Upper lobe of left lung (tissue), 4 donors: ENCODE measurements around the gene ZBTB9.

Source experiments
- EP300 ChIP-seq, 4 donors: sonication (generic); formaldehyde crosslinking; IDR thresholded peaks; one replicate each; pipeline ENCODE4 v1.5.1; 2017; ENCODE audit warnings: antibody characterized with exemption in 4 of 4, control low read depth in 2 of 4
- POLR2A ChIP-seq, 4 donors: fragments of 450-650 bp; IDR thresholded peaks; one replicate each; pipeline ENCODE4 v1.5.1; 2016 to 2017; ENCODE audit warnings: antibody characterized with exemption in 4 of 4, mild to moderate bottlenecking in 2 of 4
- POLR2AphosphoS5 ChIP-seq, 2 donors: sonication (generic); formaldehyde crosslinking; IDR thresholded peaks; one replicate each; pipeline ENCODE4 v1.5.1; 2017; ENCODE audit warnings: antibody characterized with exemption in 2 of 2

- TF ChIP-seq EP300 (IDR thresholded peaks at IDR 0.05) = no peak
- no peak for TF ChIP-seq POLR2AphosphoS5 (IDR thresholded peaks at IDR 0.05)
- no peak for TF ChIP-seq POLR2A (IDR thresholded peaks at IDR 0.05)
These were observed 25.2 kb upstream of the ZBTB9 start for GRCh38 chr6:33428966-33429749.
